ENCODE data around the gene C6orf136.

Gene C6orf136

DNA sequence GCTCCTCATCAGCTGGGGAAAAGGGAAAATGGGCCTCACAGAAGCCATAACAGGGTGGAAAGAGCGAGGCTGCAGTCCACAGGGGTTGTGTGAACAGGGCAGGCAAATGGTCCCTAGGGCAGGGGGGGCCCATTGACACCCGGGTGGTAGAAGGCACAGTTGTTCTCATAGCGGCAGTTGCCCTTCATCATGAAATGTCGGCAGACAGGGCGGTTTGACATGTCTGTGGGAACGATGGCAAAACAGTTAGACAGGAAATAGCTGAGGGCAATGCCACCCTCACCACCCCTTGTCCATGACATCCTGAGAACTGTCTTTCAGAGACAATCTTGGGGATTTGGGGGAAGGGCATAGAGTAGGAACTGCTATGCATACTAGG lies 45.5 kb upstream of the C6orf136 start:
- in situ Hi-C loops (cut with HindIII; ENCODE audit: low sequenced_read_pairs) = no loop called here
- TF ChIP-seq, protein P1, sequence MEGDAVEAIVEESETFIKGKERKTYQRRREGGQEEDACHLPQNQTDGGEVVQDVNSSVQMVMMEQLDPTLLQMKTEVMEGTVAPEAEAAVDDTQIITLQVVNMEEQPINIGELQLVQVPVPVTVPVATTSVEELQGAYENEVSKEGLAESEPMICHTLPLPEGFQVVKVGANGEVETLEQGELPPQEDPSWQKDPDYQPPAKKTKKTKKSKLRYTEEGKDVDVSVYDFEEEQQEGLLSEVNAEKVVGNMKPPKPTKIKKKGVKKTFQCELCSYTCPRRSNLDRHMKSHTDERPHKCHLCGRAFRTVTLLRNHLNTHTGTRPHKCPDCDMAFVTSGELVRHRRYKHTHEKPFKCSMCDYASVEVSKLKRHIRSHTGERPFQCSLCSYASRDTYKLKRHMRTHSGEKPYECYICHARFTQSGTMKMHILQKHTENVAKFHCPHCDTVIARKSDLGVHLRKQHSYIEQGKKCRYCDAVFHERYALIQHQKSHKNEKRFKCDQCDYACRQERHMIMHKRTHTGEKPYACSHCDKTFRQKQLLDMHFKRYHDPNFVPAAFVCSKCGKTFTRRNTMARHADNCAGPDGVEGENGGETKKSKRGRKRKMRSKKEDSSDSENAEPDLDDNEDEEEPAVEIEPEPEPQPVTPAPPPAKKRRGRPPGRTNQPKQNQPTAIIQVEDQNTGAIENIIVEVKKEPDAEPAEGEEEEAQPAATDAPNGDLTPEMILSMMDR (IDR thresholded peaks at IDR 0.05; ENCODE audit: low read depth, low read length, missing control alignments) = no peak
- H3K4me3 ChIP-seq (ENCODE audit: low read depth, low read length) = no peak overlapping the region
- no peak for DNase-seq (ENCODE audit: low read depth)

- in situ Hi-C loops (cut with HindIII; ENCODE audit: low sequenced_read_pairs) = no loop called here
- DNase-seq (ENCODE audit: low read depth) = no peak
- no peak overlapping the region for H3K4me3 ChIP-seq (ENCODE audit: low read depth, low read length)
- TF ChIP-seq, protein P1 (IDR thresholded peaks at IDR 0.05; ENCODE audit: low read depth, low read length, missing control alignments) = no peak
These were observed 44.9 kb upstream of the C6orf136 start for GRCh38 chr6:30601815-30602641.

DNA sequence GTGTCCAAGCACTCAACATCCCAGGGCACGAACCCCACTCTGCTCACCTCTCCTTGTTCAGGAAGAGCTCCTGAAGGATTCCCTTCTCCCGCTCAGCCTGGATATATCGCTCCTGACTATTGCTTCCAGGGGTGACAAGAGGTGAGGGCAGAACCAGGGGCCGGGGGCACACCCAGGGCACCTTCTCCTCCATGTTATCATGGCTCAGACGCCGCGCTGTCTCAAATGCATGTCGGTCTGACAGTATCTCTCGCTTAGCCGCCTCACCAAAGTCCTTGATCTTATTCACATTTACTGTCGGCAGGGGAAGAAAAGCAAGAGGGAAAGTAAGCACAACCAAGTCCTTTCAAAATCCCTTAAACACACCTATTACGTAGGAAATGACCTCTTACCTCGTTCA lies 43.0 kb upstream of the C6orf136 start:
- no peak overlapping the region for H3K4me3 ChIP-seq (ENCODE audit: low read depth, low read length)
- TF ChIP-seq, protein P1 (IDR thresholded peaks at IDR 0.05; ENCODE audit: low read depth, low read length, missing control alignments) = no peak
- no peak for DNase-seq (ENCODE audit: low read depth)
- in situ Hi-C loops (cut with HindIII; ENCODE audit: low sequenced_read_pairs) = no loop called here

DNA sequence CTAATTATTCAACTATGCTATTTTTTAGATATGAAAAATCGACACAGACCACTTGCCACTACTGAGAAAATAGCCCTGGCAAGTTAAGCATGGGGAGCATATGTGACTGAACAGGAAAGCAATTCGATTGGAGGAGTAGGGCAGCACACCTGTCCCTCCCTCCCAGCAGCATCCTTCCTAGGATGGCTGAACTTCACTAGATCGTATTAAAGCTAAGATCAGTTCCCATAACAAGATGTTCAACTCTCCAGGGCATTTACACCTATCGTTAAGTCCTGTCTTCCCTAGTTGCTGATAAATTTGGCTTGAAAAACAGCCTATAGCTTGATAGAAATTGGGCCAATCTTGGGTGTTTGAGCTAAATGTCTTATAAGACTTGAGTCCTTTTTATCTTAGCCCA lies 36.9 kb upstream of the C6orf136 start:
- no peak for DNase-seq (ENCODE audit: low read depth)
- TF ChIP-seq, protein P1 (IDR thresholded peaks at IDR 0.05; ENCODE audit: low read depth, low read length, missing control alignments) = no peak
- in situ Hi-C loops (cut with HindIII; ENCODE audit: low sequenced_read_pairs) = loop anchor here (5.0 kb wide), 1 partner anchor 48 kb away; no protein-coding TSS in a partner anchor

DNA sequence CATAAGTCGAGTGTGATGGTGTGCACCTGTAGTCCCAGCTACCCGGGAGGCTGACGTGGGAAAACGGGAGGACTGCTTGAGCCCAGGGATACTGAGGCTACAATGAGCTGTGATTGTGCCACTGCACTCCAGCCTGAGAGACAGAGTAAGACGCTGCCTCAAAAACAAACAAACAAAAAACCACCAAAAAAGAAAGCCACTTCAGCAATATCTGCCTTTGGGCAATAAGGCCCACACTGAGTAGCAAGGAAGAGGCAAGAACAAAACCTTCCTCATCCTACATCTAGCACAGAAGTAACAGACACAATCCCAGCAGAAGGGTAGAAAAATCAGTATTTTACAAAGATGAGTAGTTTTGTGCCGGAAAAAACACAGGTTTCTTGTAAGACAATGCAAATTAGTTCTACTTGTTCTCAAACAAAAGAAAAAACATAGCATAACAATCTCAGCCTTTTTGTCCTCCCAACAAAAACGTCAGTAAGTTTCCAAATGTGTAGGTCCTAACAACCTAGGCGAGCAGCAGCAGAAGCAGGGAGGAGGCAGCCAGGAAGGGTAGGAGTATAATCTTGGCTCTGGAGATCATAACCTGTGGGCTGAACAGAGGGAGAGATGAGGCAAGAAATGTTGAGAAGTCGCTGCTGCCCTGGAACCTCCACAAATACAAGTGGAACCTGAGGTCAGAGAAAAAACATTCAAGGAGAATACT lies 35.6 kb upstream of the C6orf136 start:
- no peak overlapping the region for H3K4me3 ChIP-seq (ENCODE audit: low read depth, low read length)
- no peak for DNase-seq (ENCODE audit: low read depth)
- TF ChIP-seq, protein P1 (IDR thresholded peaks at IDR 0.05; ENCODE audit: low read depth, low read length, missing control alignments) = no peak
- in situ Hi-C loops (cut with HindIII; ENCODE audit: low sequenced_read_pairs) = loop anchor here (5.0 kb wide), 1 partner anchor 49 kb away; no protein-coding TSS in a partner anchor

More for the DNA sequence above, 36.9 kb upstream of the C6orf136 start:
- no peak overlapping the region for H3K4me3 ChIP-seq (ENCODE audit: low read depth, low read length)

DNA sequence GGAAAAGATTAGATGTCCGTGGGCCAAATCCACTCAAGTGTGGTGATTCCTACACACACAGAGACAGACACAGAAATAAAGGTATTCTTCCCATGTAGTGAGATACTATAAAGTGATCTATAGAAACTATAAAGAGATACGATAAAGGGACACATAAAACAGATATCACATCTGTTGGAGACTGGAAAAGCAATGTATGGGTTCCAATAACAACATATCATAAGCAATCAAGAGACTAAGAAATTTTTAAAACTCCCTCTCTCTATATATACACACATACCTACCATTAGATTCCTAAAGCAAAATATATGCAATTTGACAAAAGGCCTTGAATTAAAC lies 35.1 kb upstream of the C6orf136 start:
- no peak for DNase-seq (ENCODE audit: low read depth)
- H3K4me3 ChIP-seq (ENCODE audit: low read depth, low read length) = no peak overlapping the region
- in situ Hi-C loops (cut with HindIII; ENCODE audit: low sequenced_read_pairs) = loop anchor here (5.0 kb wide), 1 partner anchor 50 kb away; no protein-coding TSS in a partner anchor
- TF ChIP-seq, protein P1 (IDR thresholded peaks at IDR 0.05; ENCODE audit: low read depth, low read length, missing control alignments) = no peak

All from astrocyte of the cerebellum (primary cell).